Ishikawa (cell line): ENCODE measurements around the gene KLB.

ENCODE experiments used
- CEBPB ChIP-seq: IDR thresholded peaks from 2 replicates; pipeline ENCODE4 v1.6.1; 2012
- CREB1 ChIP-seq: IDR thresholded peaks from 2 replicates; pipeline ENCODE4 v1.6.1; 2012; ENCODE audit warnings: low read depth
- EGR1 ChIP-seq: IDR thresholded peaks from 2 replicates; pipeline ENCODE4 v1.6.1; 2012
- EP300 ChIP-seq: IDR thresholded peaks from 2 replicates; pipeline ENCODE4 v1.6.1; 2012; ENCODE audit warnings: borderline replicate concordance
- FOXM1 ChIP-seq: IDR thresholded peaks from 2 replicates; pipeline ENCODE4 v1.6.1; 2012; ENCODE audit warnings: low read depth, borderline replicate concordance
- MAX ChIP-seq: IDR thresholded peaks from 2 replicates; pipeline ENCODE4 v1.6.1; 2012
- NFIC ChIP-seq: IDR thresholded peaks from 2 replicates; pipeline ENCODE4 v1.6.1; 2012
- RAD21 ChIP-seq: IDR thresholded peaks from 2 replicates; pipeline ENCODE4 v1.6.1; 2012; ENCODE audit warnings: low read depth
- REST ChIP-seq: IDR thresholded peaks from 2 replicates; pipeline ENCODE4 v1.6.1; 2012; ENCODE audit warnings: low read depth, mild to moderate bottlenecking
- TAF1 ChIP-seq: IDR thresholded peaks from 2 replicates; pipeline ENCODE4 v1.6.1; 2012; ENCODE audit warnings: low read depth, mild to moderate bottlenecking
- TCF12 ChIP-seq: IDR thresholded peaks from 2 replicates; pipeline ENCODE4 v1.6.1; 2012; ENCODE audit warnings: low read depth
- TEAD4 ChIP-seq: IDR thresholded peaks from 2 replicates; pipeline ENCODE4 v1.6.1; 2012
- USF1 ChIP-seq: IDR thresholded peaks from 2 replicates; pipeline ENCODE4 v1.6.1; 2012
- YY1 ChIP-seq: IDR thresholded peaks from 2 replicates; pipeline ENCODE4 v1.6.1; 2012; ENCODE audit warnings: low read depth
- ZBTB7A ChIP-seq: IDR thresholded peaks from 2 replicates; pipeline ENCODE4 v1.6.1; 2012; ENCODE audit warnings: low read depth

The KLB gene

GRCh38 chr4:39433878-39434492 lies 27.3 kb downstream of the KLB start:
- TF ChIP-seq YY1, result no peak

- TF ChIP-seq ZBTB7A (no peak), RAD21 (peak; percentile 48)
Measured at GRCh38 chr4:39435659-39436563, 29.2 kb downstream of the KLB start.

- TF ChIP-seq RAD21 (no peak), CREB1 (no peak), MAX (no peak), NFIC (no peak), EP300 (no peak), TEAD4 (no peak), FOXM1 (no peak), CEBPB (no peak), TAF1 (no peak)
Measured at GRCh38 chr4:39441593-39441992, 34.9 kb downstream of the KLB start.

- TF ChIP-seq CREB1 (no peak), EP300 (no peak), CEBPB (no peak), YY1 (no peak), NFIC (no peak), TCF12 (no peak), RAD21 (no peak), ZBTB7A (no peak), MAX (no peak), USF1 (no peak), TAF1 (no peak), FOXM1 (no peak)
Measured at GRCh38 chr4:39442998-39443397, 36.3 kb downstream of the KLB start.

GRCh38 chr4:39446483-39446841 lies 39.7 kb downstream of the KLB start:
- TF ChIP-seq FOXM1 (no peak), CREB1 (no peak), CEBPB (no peak), EGR1 (no peak), MAX (no peak), YY1 (no peak), NFIC (no peak), USF1 (no peak), RAD21 (no peak), TEAD4 (no peak), ZBTB7A (no peak), TAF1 (no peak), REST (no peak), EP300 (no peak)

- TF ChIP-seq ZBTB7A, result no peak
- no peak for TF ChIP-seq REST
- no peak for TF ChIP-seq FOXM1
- TF ChIP-seq MAX, result no peak
- no peak for TF ChIP-seq TEAD4
- TF ChIP-seq USF1, result no peak
- no peak for TF ChIP-seq EGR1
- no peak for TF ChIP-seq CREB1
- no peak for TF ChIP-seq YY1
- no peak for TF ChIP-seq TCF12
- no peak for TF ChIP-seq RAD21
- TF ChIP-seq TAF1, result no peak
- TF ChIP-seq NFIC, result no peak
- TF ChIP-seq EP300, result no peak
- TF ChIP-seq CEBPB, result no peak
Measured at GRCh38 chr4:39446842-39447573, 40.3 kb downstream of the KLB start.
